Natural killer cell treated with Interleukin-12 subunit alpha and Interleukin-12 subunit beta and Interleukin-15 and Interleukin-18, amount 100 ng/mL, for 72 hours (primary cell): ENCODE measurements around the gene SCN1A. TPM values are rescaled to one million over a fixed set of nuclear protein-coding genes. Genes with fewer than 3 reads are reported as not detected.

ENCODE experiments used
- ATAC-seq, 2 donors: fragments of 150-1000 bp; cut with Tn5 transposase in 1 of 2; sonication (Bioruptor Pico), chemical (Tn5 transposase) in 1 of 2; 2 replicates each; pipeline ENCODE4 v1.10.0; 2021
- DNase-seq: peaks from one replicate; pipeline ENCODE4 v3.0.0; 2022; ENCODE audit warnings: low spot score
- H3K27ac Mint-ChIP-seq, 2 donors: 1 replicate in 1 of 2; 2 replicates in 1 of 2; pipeline ENCODE4 v1.8.0; 2022; ENCODE audit warnings: mixed read lengths in 2 of 2, mild to moderate bottlenecking in 1 of 2, moderate library complexity in 1 of 2
- H3K27me3 Mint-ChIP-seq, 2 donors: 1 replicate in 1 of 2; 2 replicates in 1 of 2; pipeline ENCODE4 v1.8.0; 2022; ENCODE audit warnings: mixed read lengths in 2 of 2
- H3K36me3 Mint-ChIP-seq: one replicate; pipeline ENCODE4 v1.8.0; 2022; ENCODE audit warnings: mixed read lengths
- H3K4me1 Mint-ChIP-seq, 2 donors: 1 replicate in 1 of 2; 2 replicates in 1 of 2; pipeline ENCODE4 v1.8.0; 2022; ENCODE audit warnings: low read depth in 2 of 2, mixed read lengths in 2 of 2, mild to moderate bottlenecking in 1 of 2
- H3K4me3 Mint-ChIP-seq: one replicate; pipeline ENCODE4 v1.8.0; 2022; ENCODE audit warnings: mixed read lengths
- H3K9me3 Mint-ChIP-seq: 2 replicates; pipeline ENCODE4 v1.8.0; 2022; ENCODE audit warnings: mixed read lengths
- total RNA-seq, 2 donors: library from RNA; stranded (reverse); gene quantifications; one replicate each; pipeline ENCODE4 v1.2.3, GENCODE V29; 2022

Gene SCN1A
- not detected for total RNA-seq

- Mint-ChIP-seq H3K4me1 (peaks cover 0 to 4% of the 10 kb centered on the region in 2 donors), H3K4me3 (no peak within 1 kb of the TSS), H3K27ac (no peak within 1 kb of the TSS), H3K9me3 (no peaks in the 10 kb centered on the region), H3K36me3 (no peaks in the 10 kb centered on the region), H3K27me3 (peaks cover 7 to 32% of the 10 kb centered on the region in 2 donors)
- DNase-seq = no peak
- ATAC-seq = no peak
Measured at GRCh38 chr2:166127217-166128155, at the start of gene SCN1A. Gene SCN1A, minus strand, starts transcription at chr2:166128020. Its CDS starts 54,399 bp downstream, at chr2:166073621.

- ATAC-seq = no peak
- no peaks in the 10 kb centered on the region for H3K36me3 Mint-ChIP-seq
- no peak overlapping the region for H3K27ac Mint-ChIP-seq
- H3K4me1 Mint-ChIP-seq = no peaks in the 10 kb centered on the region
- no peak for DNase-seq
- H3K9me3 Mint-ChIP-seq = no peaks in the 10 kb centered on the region
- H3K27me3 Mint-ChIP-seq = peaks cover 0 to 6% of the 10 kb centered on the region in 2 donors
- H3K4me3 Mint-ChIP-seq = no peak overlapping the region
Measured at GRCh38 chr2:166173263-166173662, 45.4 kb upstream of the SCN1A start.

GRCh38 chr2:166171216-166171615 lies 43.4 kb upstream of the SCN1A start:
- H3K9me3 Mint-ChIP-seq = no peaks in the 10 kb centered on the region
- H3K27me3 Mint-ChIP-seq = peaks cover 0 to 2% of the 10 kb centered on the region in 2 donors
- no peaks in the 10 kb centered on the region for H3K36me3 Mint-ChIP-seq
- H3K4me3 Mint-ChIP-seq = no peak overlapping the region
- no peaks in the 10 kb centered on the region for H3K4me1 Mint-ChIP-seq
- DNase-seq = no peak
- ATAC-seq = no peak
- no peak overlapping the region for H3K27ac Mint-ChIP-seq

- Mint-ChIP-seq H3K4me3 (no peak overlapping the region), H3K36me3 (no peaks in the 10 kb centered on the region), H3K9me3 (no peaks in the 10 kb centered on the region), H3K27me3 (peaks cover 0 to 2% of the 10 kb centered on the region in 2 donors), H3K4me1 (no peaks in the 10 kb centered on the region), H3K27ac (no peak overlapping the region)
- no peak for DNase-seq
- ATAC-seq = no peak
Measured at GRCh38 chr2:166170356-166170755, 42.5 kb upstream of the SCN1A start.

GRCh38 chr2:166167449-166167848 lies 39.6 kb upstream of the SCN1A start:
- ATAC-seq = no peak
- Mint-ChIP-seq H3K4me1 (no peaks in the 10 kb centered on the region), H3K9me3 (peaks cover 4% of the 10 kb centered on the region), H3K36me3 (no peaks in the 10 kb centered on the region), H3K27ac (no peak overlapping the region), H3K27me3 (peaks cover 0 to 2% of the 10 kb centered on the region in 2 donors), H3K4me3 (no peak overlapping the region)
- no peak for DNase-seq

GRCh38 chr2:166163775-166164174 lies 36.0 kb upstream of the SCN1A start:
- DNase-seq (no peak), ATAC-seq (no peak)
- Mint-ChIP-seq H3K27me3 (no peaks in the 10 kb centered on the region), H3K4me3 (no peak overlapping the region), H3K36me3 (no peaks in the 10 kb centered on the region), H3K4me1 (no peaks in the 10 kb centered on the region), H3K9me3 (peaks cover 4% of the 10 kb centered on the region), H3K27ac (no peak overlapping the region)

- no peak overlapping the region for H3K4me3 Mint-ChIP-seq
Measured at GRCh38 chr2:166158546-166158945, 30.7 kb upstream of the SCN1A start.

GRCh38 chr2:166157578-166157977 lies 29.8 kb upstream of the SCN1A start:
- Mint-ChIP-seq H3K4me1 (no peaks in the 10 kb centered on the region), H3K4me3 (no peak overlapping the region), H3K36me3 (no peaks in the 10 kb centered on the region), H3K27ac (no peak overlapping the region), H3K9me3 (peaks cover 3% of the 10 kb centered on the region), H3K27me3 (peaks cover 0 to 18% of the 10 kb centered on the region in 2 donors)
- no peak for DNase-seq
- ATAC-seq = no peak

More at GRCh38 chr2:166158546-166158945, 30.7 kb upstream of the SCN1A start:
- ATAC-seq = no peak
- no peaks in the 10 kb centered on the region for H3K36me3 Mint-ChIP-seq
- peaks cover 0 to 13% of the 10 kb centered on the region in 2 donors for H3K27me3 Mint-ChIP-seq
- no peak overlapping the region for H3K27ac Mint-ChIP-seq
- peaks cover 3% of the 10 kb centered on the region for H3K9me3 Mint-ChIP-seq
- H3K4me1 Mint-ChIP-seq = no peaks in the 10 kb centered on the region
- DNase-seq = no peak

GRCh38 chr2:166156985-166157490 lies 29.2 kb upstream of the SCN1A start:
- ATAC-seq (no peak), DNase-seq (no peak)
- no peak overlapping the region for H3K4me3 Mint-ChIP-seq
- H3K36me3 Mint-ChIP-seq = no peaks in the 10 kb centered on the region
- peaks cover 3% of the 10 kb centered on the region for H3K9me3 Mint-ChIP-seq
- H3K27ac Mint-ChIP-seq = no peak overlapping the region
- no peaks in the 10 kb centered on the region for H3K4me1 Mint-ChIP-seq
- H3K27me3 Mint-ChIP-seq = peaks cover 0 to 18% of the 10 kb centered on the region in 2 donors

GRCh38 chr2:166155589-166155988 lies 27.8 kb upstream of the SCN1A start:
- peaks cover 3% of the 10 kb centered on the region for H3K9me3 Mint-ChIP-seq
- H3K27me3 Mint-ChIP-seq = peaks cover 0 to 18% of the 10 kb centered on the region in 2 donors
- no peaks in the 10 kb centered on the region for H3K4me1 Mint-ChIP-seq
- ATAC-seq = no peak
- no peaks in the 10 kb centered on the region for H3K36me3 Mint-ChIP-seq
- H3K4me3 Mint-ChIP-seq = no peak overlapping the region
- DNase-seq = no peak
- no peak overlapping the region for H3K27ac Mint-ChIP-seq

- H3K36me3 Mint-ChIP-seq = no peaks in the 10 kb centered on the region
- no peaks in the 10 kb centered on the region for H3K4me1 Mint-ChIP-seq
- H3K27ac Mint-ChIP-seq = no peak overlapping the region
- peaks cover 0 to 18% of the 10 kb centered on the region in 2 donors for H3K27me3 Mint-ChIP-seq
- ATAC-seq = no peak
- DNase-seq = no peak
- H3K9me3 Mint-ChIP-seq = peaks cover 3% of the 10 kb centered on the region
- H3K4me3 Mint-ChIP-seq = no peak overlapping the region
Measured at GRCh38 chr2:166154685-166155338, 27.0 kb upstream of the SCN1A start.

- Mint-ChIP-seq H3K27me3 (peaks cover 0 to 18% of the 10 kb centered on the region in 2 donors), H3K36me3 (no peaks in the 10 kb centered on the region), H3K4me1 (no peaks in the 10 kb centered on the region), H3K9me3 (peaks cover 3% of the 10 kb centered on the region), H3K27ac (no peak overlapping the region), H3K4me3 (no peak overlapping the region)
- ATAC-seq (no peak), DNase-seq (no peak)
Measured at GRCh38 chr2:166152064-166152463, 24.2 kb upstream of the SCN1A start.

- Mint-ChIP-seq H3K4me1 (no peaks in the 10 kb centered on the region), H3K36me3 (no peaks in the 10 kb centered on the region), H3K27ac (no peak overlapping the region), H3K4me3 (no peak overlapping the region), H3K9me3 (no peaks in the 10 kb centered on the region), H3K27me3 (peaks cover 0 to 6% of the 10 kb centered on the region in 2 donors)
- no peak for ATAC-seq
- no peak for DNase-seq
Measured at GRCh38 chr2:166148500-166149400, 20.9 kb upstream of the SCN1A start.
